Astrocyte of the cerebellum (primary cell): ENCODE results near the gene TTLL5.

ENCODE experiments used
- DNase-seq: peaks from one replicate; pipeline ENCODE4 v3.0.0-alpha.2; 2011; ENCODE audit warnings: low read depth
- H3K4me3 ChIP-seq: 2 replicates; pipeline ENCODE4 v1.5.1; 2011; ENCODE audit warnings: mild to moderate bottlenecking, low read depth, low read length, moderate library complexity
- CTCF ChIP-seq: IDR thresholded peaks from 2 replicates; pipeline ENCODE4 v1.5.1; 2012; ENCODE audit warnings: low read length, low read depth, moderate library complexity, mild to moderate bottlenecking; ENCODE audit errors: missing control alignments
- in situ Hi-C: cut with HindIII; loops from 2 replicates; pipeline ENCODE4 v1.10.0; 2017; ENCODE audit warnings: low sequenced_read_pairs

TTLL5 gene

GRCh38 chr14:75928690-75929181, 267.7 kb downstream of the TTLL5 start:
- H3K4me3 ChIP-seq = no peak overlapping the region
- in situ Hi-C loops = no loop called here
- no peak for TF ChIP-seq CTCF
- no peak for DNase-seq

- TF ChIP-seq CTCF = no peak
- in situ Hi-C loops = no loop called here
- H3K4me3 ChIP-seq = no peak overlapping the region
- DNase-seq = no peak
Measured at GRCh38 chr14:75933712-75934296, 272.8 kb downstream of the TTLL5 start.

- DNase-seq = no peak
- in situ Hi-C loops = no loop called here
- H3K4me3 ChIP-seq = no peak overlapping the region
- no peak for TF ChIP-seq CTCF
Measured at GRCh38 chr14:75934998-75935628, 274.1 kb downstream of the TTLL5 start.

GRCh38 chr14:75939200-75939599, 278.2 kb downstream of the TTLL5 start:
- no peak for TF ChIP-seq CTCF
- in situ Hi-C loops = no loop called here

GRCh38 chr14:75941030-75941429, 280.0 kb downstream of the TTLL5 start:
- H3K4me3 ChIP-seq = no peak overlapping the region
- in situ Hi-C loops = no loop called here
- no peak for DNase-seq
- TF ChIP-seq CTCF = no peak

More at GRCh38 chr14:75939200-75939599, 278.2 kb downstream of the TTLL5 start:
- no peak overlapping the region for H3K4me3 ChIP-seq
- no peak for DNase-seq

GRCh38 chr14:75944607-75945241, 283.7 kb downstream of the TTLL5 start:
- TF ChIP-seq CTCF = no peak
- no peak overlapping the region for H3K4me3 ChIP-seq
- in situ Hi-C loops = no loop called here
- no peak for DNase-seq
